ENCODE measurements around the gene MICB. TPM values are rescaled to one million over a fixed set of nuclear protein-coding genes. Genes with fewer than 3 reads are reported as not detected.
"Not testable (repeated sequence)": the region's sequence is repeated elsewhere in the genome, so short reads cannot be mapped to it uniquely, and the experiment has no call there.

Gene MICB
- total and polyA plus RNA-seq, 2 donors, result 4.2 to 9.5 TPM

GRCh38 chr6:31490115-31490873, 7.7 kb upstream of the MICB start:
- WGBS, result 83% methylated on average over 16 of the region's 16 CpGs
- no peak for DNase-seq (ENCODE audit: low read depth in 6 of 9, low spot score in 9 of 9)
- Histone ChIP-seq H3K27ac (ENCODE audit: low read depth in 1 of 2, low read length in 1 of 2) (no peak overlapping the region), H3K27me3 (ENCODE audit: control insufficient read depth in 2 of 2, insufficient read depth in 1 of 2, low read length in 1 of 2) (peaks cover 0 to 5% of the 10 kb centered on the region in 2 donors), H3K9me3 (ENCODE audit: control insufficient read depth in 2 of 2, insufficient read depth in 1 of 2, low read length in 1 of 2) (no peaks in the 10 kb centered on the region), H3K4me1 (ENCODE audit: control insufficient read depth in 2 of 2, insufficient read depth in 2 of 2, low read length in 2 of 2) (peaks cover 0 to 23% of the 10 kb centered on the region in 2 donors), H3K36me3 (ENCODE audit: control insufficient read depth in 2 of 2, insufficient read depth in 2 of 2, low read length in 1 of 2) (no peaks in the 10 kb centered on the region), H3K4me3 (ENCODE audit: low read length in 2 of 2) (no peak overlapping the region)

DNA sequence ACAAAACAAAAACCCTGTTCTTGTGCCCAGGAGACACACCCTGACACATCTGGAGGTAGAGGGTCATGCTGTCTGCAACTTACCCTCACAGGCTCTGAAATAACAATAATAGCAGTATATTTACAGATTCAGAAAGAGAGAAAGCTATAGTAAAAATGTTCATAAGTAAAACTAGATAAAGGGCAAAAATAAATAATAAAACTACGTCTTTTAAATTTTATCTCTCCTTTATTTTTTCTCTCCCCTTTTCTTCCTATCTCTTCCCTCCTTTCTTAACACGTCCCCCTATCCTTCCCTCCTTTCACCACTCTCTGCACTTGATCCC, 4.4 kb upstream of the MICB start:
- DNase-seq (ENCODE audit: low read depth in 6 of 9, low spot score in 9 of 9); H3K36me3 ChIP-seq (ENCODE audit: control insufficient read depth in 2 of 2, insufficient read depth in 2 of 2, low read length in 1 of 2); H3K27ac ChIP-seq (ENCODE audit: low read depth in 1 of 2, low read length in 1 of 2); H3K27me3 ChIP-seq (ENCODE audit: control insufficient read depth in 2 of 2, insufficient read depth in 1 of 2, low read length in 1 of 2); H3K9me3 ChIP-seq (ENCODE audit: control insufficient read depth in 2 of 2, insufficient read depth in 1 of 2, low read length in 1 of 2): not testable (repeated sequence)
- H3K4me3 ChIP-seq (ENCODE audit: low read length in 2 of 2), result peak overlapping the region; percentile 76 to 87
- 2% methylated on average over 2 of the region's 2 CpGs for WGBS
- peaks cover 11 to 46% of the 10 kb centered on the region in 2 donors for H3K4me1 ChIP-seq (ENCODE audit: control insufficient read depth in 2 of 2, insufficient read depth in 2 of 2, low read length in 2 of 2)

DNA sequence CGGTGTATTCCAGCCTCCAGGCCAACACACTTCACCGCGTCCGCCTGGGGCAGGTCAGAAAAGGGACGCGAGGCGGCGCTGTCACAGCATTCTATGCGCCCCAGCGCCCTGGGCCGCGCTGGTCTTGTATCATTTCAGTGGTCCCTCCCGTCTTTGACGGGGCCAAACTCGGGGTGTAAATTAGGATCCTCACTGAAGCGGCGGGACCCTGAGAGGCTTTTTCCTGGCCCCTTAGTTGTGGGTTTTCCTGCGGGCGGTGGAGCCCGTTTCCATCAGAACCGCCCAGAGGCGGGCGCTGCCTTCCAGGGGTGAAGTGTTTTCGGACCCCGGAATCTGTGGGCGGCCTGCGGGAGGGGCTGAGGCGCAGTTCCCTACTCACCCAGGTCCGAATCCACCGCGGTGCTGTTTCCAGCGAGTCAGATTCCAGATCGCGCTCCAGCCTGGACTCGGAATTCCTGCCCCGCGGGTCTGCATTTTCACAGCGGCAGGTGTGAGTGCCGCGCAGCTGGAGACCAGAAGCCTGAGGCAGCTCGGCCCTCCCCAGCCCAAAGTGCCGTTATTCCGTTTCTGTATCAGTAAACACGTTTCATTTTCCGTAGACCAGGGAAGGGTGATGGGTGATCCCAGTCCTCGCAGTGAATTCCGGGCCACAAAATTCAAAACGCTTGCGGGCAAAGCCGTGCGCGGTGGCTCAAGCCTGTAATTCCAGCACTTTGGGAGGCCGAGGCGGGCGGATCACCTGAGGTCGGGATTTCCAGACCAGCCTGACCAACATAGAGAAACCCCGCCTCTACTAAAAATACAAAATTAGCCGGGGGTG, 3.9 kb upstream of the MICB start:
- peak overlapping the region; percentile 76 to 87 for H3K4me3 ChIP-seq (ENCODE audit: low read length in 2 of 2)
- peak in 8 of 9 donors; percentile 61 to 83 (median 74) for DNase-seq (ENCODE audit: low read depth in 6 of 9, low spot score in 9 of 9)
- H3K27me3 ChIP-seq (ENCODE audit: control insufficient read depth in 2 of 2, insufficient read depth in 1 of 2, low read length in 1 of 2), result peaks cover 0 to 10% of the 10 kb centered on the region in 2 donors
- no peaks in the 10 kb centered on the region for H3K36me3 ChIP-seq (ENCODE audit: control insufficient read depth in 2 of 2, insufficient read depth in 2 of 2, low read length in 1 of 2)
- peak overlapping the region; percentile 78 to 81 for H3K27ac ChIP-seq (ENCODE audit: low read depth in 1 of 2, low read length in 1 of 2)
- peaks cover 11 to 51% of the 10 kb centered on the region in 2 donors for H3K4me1 ChIP-seq (ENCODE audit: control insufficient read depth in 2 of 2, insufficient read depth in 2 of 2, low read length in 2 of 2)
- H3K9me3 ChIP-seq (ENCODE audit: control insufficient read depth in 2 of 2, insufficient read depth in 1 of 2, low read length in 1 of 2), result no peaks in the 10 kb centered on the region
- under 1% methylated on average over 58 of the region's 58 CpGs for WGBS

- H3K4me3 ChIP-seq (ENCODE audit: low read length in 2 of 2), result peak overlapping the region in 1 of 2 donors; percentile 87
- peaks cover 0 to 13% of the 10 kb centered on the region in 2 donors for H3K27me3 ChIP-seq (ENCODE audit: control insufficient read depth in 2 of 2, insufficient read depth in 1 of 2, low read length in 1 of 2)
- peaks cover 11 to 54% of the 10 kb centered on the region in 2 donors for H3K4me1 ChIP-seq (ENCODE audit: control insufficient read depth in 2 of 2, insufficient read depth in 2 of 2, low read length in 2 of 2)
- no peaks in the 10 kb centered on the region for H3K9me3 ChIP-seq (ENCODE audit: control insufficient read depth in 2 of 2, insufficient read depth in 1 of 2, low read length in 1 of 2)
- no peaks in the 10 kb centered on the region for H3K36me3 ChIP-seq (ENCODE audit: control insufficient read depth in 2 of 2, insufficient read depth in 2 of 2, low read length in 1 of 2)
- WGBS, result 79% methylated on average over 2 of the region's 2 CpGs
- DNase-seq (ENCODE audit: low read depth in 6 of 9, low spot score in 9 of 9), result no peak
- peak overlapping the region in 1 of 2 donors; percentile 81 for H3K27ac ChIP-seq (ENCODE audit: low read depth in 1 of 2, low read length in 1 of 2)
Observed at GRCh38 chr6:31495580-31495979, 2.4 kb upstream of the MICB start.

DNA sequence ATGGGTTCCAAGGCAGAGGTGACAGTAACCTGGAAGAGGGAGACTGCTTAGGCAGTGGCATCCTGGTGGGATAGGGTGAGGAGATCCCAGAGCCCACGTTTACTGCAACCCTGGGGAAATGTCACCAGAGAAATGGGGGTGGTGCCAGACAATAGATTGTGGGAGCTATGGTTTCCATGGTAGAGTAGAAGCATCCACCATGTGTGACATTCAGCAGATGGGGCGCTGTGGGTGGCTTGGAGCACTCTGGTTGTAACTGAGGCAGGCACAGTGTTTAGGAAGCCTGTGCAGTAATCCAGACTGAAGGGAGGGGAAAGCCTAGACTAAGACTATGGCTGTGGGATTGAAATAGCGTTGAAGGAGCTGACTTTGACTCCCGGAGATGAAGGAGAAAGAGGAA, 1.1 kb upstream of the MICB start:
- peak in 1 of 9 donors; percentile 16 for DNase-seq (ENCODE audit: low read depth in 6 of 9, low spot score in 9 of 9)
- H3K9me3 ChIP-seq (ENCODE audit: control insufficient read depth in 2 of 2, insufficient read depth in 1 of 2, low read length in 1 of 2); H3K36me3 ChIP-seq (ENCODE audit: control insufficient read depth in 2 of 2, insufficient read depth in 2 of 2, low read length in 1 of 2): not testable (repeated sequence)
- H3K27me3 ChIP-seq (ENCODE audit: control insufficient read depth in 2 of 2, insufficient read depth in 1 of 2, low read length in 1 of 2), result peaks cover 0 to 13% of the 10 kb centered on the region in 2 donors
- 69% methylated on average over 4 of the region's 4 CpGs for WGBS
- H3K27ac ChIP-seq (ENCODE audit: low read depth in 1 of 2, low read length in 1 of 2), result peak overlapping the region in 1 of 2 donors; percentile 1
- peak overlapping the region in 1 of 2 donors; percentile 60 for H3K4me3 ChIP-seq (ENCODE audit: low read length in 2 of 2)
- peaks cover 11 to 51% of the 10 kb centered on the region in 2 donors for H3K4me1 ChIP-seq (ENCODE audit: control insufficient read depth in 2 of 2, insufficient read depth in 2 of 2, low read length in 2 of 2)

DNA sequence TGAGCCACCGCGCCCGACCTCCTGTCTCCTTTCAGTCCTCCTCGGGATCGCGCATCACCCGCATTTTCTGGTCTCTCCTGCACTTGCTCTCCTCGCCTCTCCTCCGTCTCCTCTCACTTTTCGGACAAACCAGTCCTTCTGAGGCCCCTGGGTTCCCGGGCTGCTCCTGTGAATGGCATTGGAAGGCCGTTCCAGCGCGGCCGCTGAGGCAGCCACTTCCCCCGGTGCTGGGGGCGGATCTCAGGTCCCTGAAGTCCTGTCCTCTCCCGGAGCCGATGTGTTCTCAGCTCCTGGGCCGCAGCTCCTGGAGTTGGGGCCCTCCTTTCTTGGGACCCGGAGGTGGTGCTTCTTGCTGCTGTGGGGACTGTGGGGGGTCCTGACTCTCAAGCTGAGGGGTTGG, 803 bp downstream of the MICB start:
- Histone ChIP-seq H3K27ac (ENCODE audit: low read depth in 1 of 2, low read length in 1 of 2) (no peak overlapping the region), H3K36me3 (ENCODE audit: control insufficient read depth in 2 of 2, insufficient read depth in 2 of 2, low read length in 1 of 2) (no peaks in the 10 kb centered on the region), H3K4me3 (ENCODE audit: low read length in 2 of 2) (peak overlapping the region in 1 of 2 donors; percentile 60), H3K4me1 (ENCODE audit: control insufficient read depth in 2 of 2, insufficient read depth in 2 of 2, low read length in 2 of 2) (peaks cover 11 to 37% of the 10 kb centered on the region in 2 donors), H3K27me3 (ENCODE audit: control insufficient read depth in 2 of 2, insufficient read depth in 1 of 2, low read length in 1 of 2) (peaks cover 0 to 13% of the 10 kb centered on the region in 2 donors), H3K9me3 (ENCODE audit: control insufficient read depth in 2 of 2, insufficient read depth in 1 of 2, low read length in 1 of 2) (no peaks in the 10 kb centered on the region)
- no peak for DNase-seq (ENCODE audit: low read depth in 6 of 9, low spot score in 9 of 9)
- 47% methylated on average over 21 of the region's 21 CpGs for WGBS

- not testable (repeated sequence) for DNase-seq (ENCODE audit: low read depth in 6 of 9, low spot score in 9 of 9); H3K36me3 ChIP-seq (ENCODE audit: control insufficient read depth in 2 of 2, insufficient read depth in 2 of 2, low read length in 1 of 2); H3K27me3 ChIP-seq (ENCODE audit: control insufficient read depth in 2 of 2, insufficient read depth in 1 of 2, low read length in 1 of 2); H3K4me3 ChIP-seq (ENCODE audit: low read length in 2 of 2); H3K9me3 ChIP-seq (ENCODE audit: control insufficient read depth in 2 of 2, insufficient read depth in 1 of 2, low read length in 1 of 2); H3K27ac ChIP-seq (ENCODE audit: low read depth in 1 of 2, low read length in 1 of 2)
- peaks cover 11 to 37% of the 10 kb centered on the region in 2 donors for H3K4me1 ChIP-seq (ENCODE audit: control insufficient read depth in 2 of 2, insufficient read depth in 2 of 2, low read length in 2 of 2)
- 94% methylated on average over 1 of the region's 2 CpGs for WGBS
Observed at GRCh38 chr6:31499648-31500047, 1.7 kb downstream of the MICB start.

GRCh38 chr6:31502586-31502985, 4.6 kb downstream of the MICB start:
- H3K4me3 ChIP-seq (ENCODE audit: low read length in 2 of 2), result no peak overlapping the region
- no peak for DNase-seq (ENCODE audit: low read depth in 6 of 9, low spot score in 9 of 9)
- H3K36me3 ChIP-seq (ENCODE audit: control insufficient read depth in 2 of 2, insufficient read depth in 2 of 2, low read length in 1 of 2), result peaks cover 16 to 22% of the 10 kb centered on the region in 2 donors
- peaks cover 0 to 8% of the 10 kb centered on the region in 2 donors for H3K27me3 ChIP-seq (ENCODE audit: control insufficient read depth in 2 of 2, insufficient read depth in 1 of 2, low read length in 1 of 2)
- no peaks in the 10 kb centered on the region for H3K9me3 ChIP-seq (ENCODE audit: control insufficient read depth in 2 of 2, insufficient read depth in 1 of 2, low read length in 1 of 2)
- no peak overlapping the region for H3K27ac ChIP-seq (ENCODE audit: low read depth in 1 of 2, low read length in 1 of 2)
- H3K4me1 ChIP-seq (ENCODE audit: control insufficient read depth in 2 of 2, insufficient read depth in 2 of 2, low read length in 2 of 2), result peaks cover 1 to 10% of the 10 kb centered on the region in 2 donors

GRCh38 chr6:31509036-31509435, 11.1 kb downstream of the MICB start:
- not testable (repeated sequence) for DNase-seq (ENCODE audit: low read depth in 6 of 9, low spot score in 9 of 9); H3K4me1 ChIP-seq (ENCODE audit: control insufficient read depth in 2 of 2, insufficient read depth in 2 of 2, low read length in 2 of 2); H3K4me3 ChIP-seq (ENCODE audit: low read length in 2 of 2); H3K27ac ChIP-seq (ENCODE audit: low read depth in 1 of 2, low read length in 1 of 2); H3K27me3 ChIP-seq (ENCODE audit: control insufficient read depth in 2 of 2, insufficient read depth in 1 of 2, low read length in 1 of 2); H3K9me3 ChIP-seq (ENCODE audit: control insufficient read depth in 2 of 2, insufficient read depth in 1 of 2, low read length in 1 of 2)
- H3K36me3 ChIP-seq (ENCODE audit: control insufficient read depth in 2 of 2, insufficient read depth in 2 of 2, low read length in 1 of 2), result peaks cover 49 to 52% of the 10 kb centered on the region in 2 donors
- 50% methylated on average over 2 of the region's 2 CpGs for WGBS

Data from thymus (tissue), 11 donors.